GM23248 (cell line): ENCODE results near the gene RHNO1.

Experiments
- EZH2 ChIP-seq: fragments of 200-600 bp; sonication (generic); IDR thresholded peaks from 2 replicates; pipeline ENCODE4 v1.6.1; 2018; ENCODE audit warnings: antibody characterized with exemption, mild to moderate bottlenecking; ENCODE audit not compliant: insufficient read depth, poor library complexity, severe bottlenecking
- EZH2phosphoT487 ChIP-seq: fragments of 200-600 bp; sonication (generic); IDR thresholded peaks from 2 replicates; pipeline ENCODE4 v1.6.1; 2018; ENCODE audit warnings: antibody characterized with exemption, moderate library complexity, mild to moderate bottlenecking, low read depth; ENCODE audit not compliant: insufficient read depth

DNA sequence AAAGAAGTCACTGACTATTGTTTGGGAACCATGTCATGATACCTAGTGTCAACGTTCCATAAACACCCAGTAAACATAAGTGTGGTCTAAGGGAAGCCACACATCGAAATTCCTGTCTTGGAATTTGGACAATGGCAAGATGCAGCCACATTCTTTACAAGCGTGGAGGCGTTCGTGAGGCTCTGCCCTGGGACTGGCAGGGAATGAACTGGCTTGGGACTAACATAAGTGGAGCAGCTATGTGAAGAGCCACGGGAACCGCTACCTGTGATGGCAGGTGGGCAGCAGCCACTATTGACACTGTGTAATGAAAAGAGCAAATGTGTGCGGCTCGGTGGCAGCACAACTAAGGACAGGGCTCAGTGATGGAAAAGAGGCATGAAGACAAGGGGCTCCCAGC lies 32.2 kb upstream of the RHNO1 start:
- TF ChIP-seq EZH2 (no peak), EZH2phosphoT487 (no peak)
